Activated CD4-positive, alpha-beta T cell treated with anti-CD3 and anti-CD28 coated beads, Interleukin-2, amount 10 ng/mL, durations not matched to agents 7 days and 5 days (primary cell): Measurements from ENCODE around the gene SMIM38. TPM values are rescaled to one million over a fixed set of nuclear protein-coding genes. Genes with fewer than 3 reads are reported as not detected.
A peak's percentile ranks its signal among the peaks of the same experiment; 100 is the strongest.

Source experiments
- CTCF ChIA-PET: fragments of 350-600 bp; sonication (Branson Sonifier 250); formaldehyde crosslinking; loops from one replicate; lab custom pipeline; 2021; ENCODE audit warnings: antibody characterized with exemption; lab: Charles Lee
- POLR2A ChIA-PET: fragments of 350-600 bp; sonication (Branson Sonifier 250); formaldehyde crosslinking; loops from one replicate; lab custom pipeline; 2021; ENCODE audit warnings: antibody characterized with exemption; lab: Charles Lee
- DNase-seq: peaks from one replicate; pipeline ENCODE4 v3.0.0-alpha.2; 2020
- H3K27ac Mint-ChIP-seq: one replicate; pipeline ENCODE4 v1.8.0; 2021; ENCODE audit warnings: mild to moderate bottlenecking, moderate library complexity, mixed read lengths
- H3K27me3 Mint-ChIP-seq: one replicate; pipeline ENCODE4 v1.8.0; 2021; ENCODE audit warnings: mixed read lengths
- H3K36me3 Mint-ChIP-seq: one replicate; pipeline ENCODE4 v1.8.0; 2021; ENCODE audit warnings: low read depth, mixed read lengths
- H3K4me1 Mint-ChIP-seq: one replicate; pipeline ENCODE4 v1.8.0; 2021; ENCODE audit warnings: mixed read lengths
- H3K4me3 Mint-ChIP-seq: one replicate; pipeline ENCODE4 v1.8.0; 2021; ENCODE audit warnings: mild to moderate bottlenecking, moderate library complexity, mixed read lengths
- H3K9me3 Mint-ChIP-seq: one replicate; pipeline ENCODE4 v1.8.0; 2021; ENCODE audit warnings: mixed read lengths
- total RNA-seq, 2 experiments: library from RNA; stranded (reverse); gene quantifications; one replicate each; pipeline ENCODE4 v1.2.3, GENCODE V29; 2021

Gene SMIM38
- total RNA-seq, 2 experiments from 2014 or later, result 0.12 TPM; not detected in 1

DNA sequence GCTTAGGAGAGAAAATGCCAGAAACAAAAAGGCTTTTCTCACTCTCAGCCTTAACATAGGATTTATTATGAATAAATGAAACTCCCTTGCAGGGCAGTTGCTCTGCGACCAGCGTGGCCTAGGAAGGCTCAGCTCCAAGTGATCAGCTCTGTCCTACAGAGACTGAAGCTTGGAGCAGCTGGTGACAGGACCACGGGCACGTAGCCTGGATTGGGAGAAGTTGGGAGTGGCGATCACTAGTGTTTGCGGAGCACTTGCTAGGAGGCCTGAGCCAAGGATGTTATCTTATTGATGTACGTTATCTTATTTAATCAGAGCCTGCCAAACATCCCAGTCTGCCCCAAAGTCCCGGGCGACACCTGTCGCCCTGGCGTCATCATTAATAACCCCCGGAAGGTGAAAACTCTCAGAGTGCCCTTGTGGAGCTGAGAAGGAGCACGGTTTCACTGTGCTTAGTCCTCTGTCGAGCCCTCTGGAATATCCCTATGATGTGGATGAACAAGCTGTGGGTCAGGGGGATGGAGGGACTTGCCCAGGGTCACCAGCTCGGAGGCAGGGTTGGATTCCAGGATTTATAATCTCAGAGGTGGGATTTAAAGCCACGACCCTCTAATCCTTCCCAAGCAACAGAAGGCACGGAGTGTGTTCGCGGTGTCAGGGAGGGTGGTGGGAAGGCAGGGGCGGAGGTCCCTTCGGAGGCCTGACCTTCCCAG, 40.8 kb upstream of the SMIM38 start:
- H3K27ac Mint-ChIP-seq, result peak overlapping the region; percentile 19
- ChIA-PET POLR2A (no interaction called here), CTCF (no interaction called here)
- DNase-seq, result no peak
- H3K4me1 Mint-ChIP-seq, result peaks cover 2% of the 10 kb centered on the region
- no peak overlapping the region for H3K4me3 Mint-ChIP-seq
- peaks cover 5% of the 10 kb centered on the region for H3K9me3 Mint-ChIP-seq
- no peaks in the 10 kb centered on the region for H3K36me3 Mint-ChIP-seq
- H3K27me3 Mint-ChIP-seq, result no peaks in the 10 kb centered on the region

DNA sequence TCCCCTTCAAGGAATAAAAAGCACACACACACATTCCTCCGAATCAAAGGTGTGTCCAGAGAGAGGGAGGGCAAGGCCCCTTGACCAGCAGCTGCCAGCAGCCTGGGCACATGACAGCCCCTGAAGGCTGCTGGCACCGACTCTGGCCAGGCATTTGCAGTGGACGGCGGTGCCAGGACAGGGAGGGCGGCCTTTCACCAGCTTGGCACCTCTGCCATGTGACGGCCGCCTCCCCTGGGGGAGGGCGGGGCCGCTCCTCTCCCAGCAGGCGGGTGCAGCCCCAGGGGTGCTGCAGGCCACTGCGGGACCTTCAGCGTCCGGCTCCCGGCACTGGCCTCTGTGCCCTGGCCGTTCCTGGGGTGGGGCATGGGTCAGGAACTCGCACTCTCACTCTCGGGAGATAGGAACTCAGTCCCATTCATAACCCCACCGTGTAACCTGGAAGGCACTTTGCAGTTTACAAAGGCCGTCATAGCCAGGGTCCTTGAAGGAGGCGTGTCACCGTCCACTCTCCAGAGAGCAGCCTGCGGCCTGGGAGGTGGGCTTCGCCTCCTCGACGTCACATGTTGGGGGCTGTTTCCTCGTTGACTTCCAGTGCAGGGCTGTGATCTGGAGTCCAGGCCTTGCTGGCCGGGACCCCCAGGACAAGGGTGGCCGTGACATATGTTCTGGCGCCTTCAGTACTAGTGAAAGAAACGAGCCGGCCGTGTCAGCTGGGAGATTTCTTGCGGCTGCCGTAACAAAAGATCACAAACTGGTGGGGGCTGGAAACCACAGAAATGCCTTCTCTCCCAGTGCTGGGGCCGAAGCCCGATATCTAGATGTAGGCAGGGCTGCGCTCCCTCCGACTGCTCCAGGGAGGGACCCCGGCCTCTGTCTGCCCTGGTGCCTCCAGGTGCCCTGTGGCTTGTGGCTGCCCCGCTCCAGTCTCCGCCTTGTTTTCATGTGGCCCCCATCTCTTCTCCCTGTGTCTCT, 39.9 kb upstream of the SMIM38 start:
- no peak for DNase-seq
- no peaks in the 10 kb centered on the region for H3K9me3 Mint-ChIP-seq
- peaks cover 5% of the 10 kb centered on the region for H3K4me1 Mint-ChIP-seq
- H3K4me3 Mint-ChIP-seq, result no peak overlapping the region
- H3K27me3 Mint-ChIP-seq, result no peaks in the 10 kb centered on the region
- ChIA-PET CTCF (no interaction called here), POLR2A (no interaction called here)
- H3K27ac Mint-ChIP-seq, result no peak overlapping the region
- no peaks in the 10 kb centered on the region for H3K36me3 Mint-ChIP-seq

GRCh38 chr11:69116671-69117070, 39.1 kb upstream of the SMIM38 start:
- DNase-seq, result no peak
- no peak overlapping the region for H3K27ac Mint-ChIP-seq
- H3K27me3 Mint-ChIP-seq, result no peaks in the 10 kb centered on the region
- ChIA-PET CTCF (no interaction called here), POLR2A (no interaction called here)
- no peak overlapping the region for H3K4me3 Mint-ChIP-seq
- no peaks in the 10 kb centered on the region for H3K9me3 Mint-ChIP-seq
- peaks cover 12% of the 10 kb centered on the region for H3K4me1 Mint-ChIP-seq
- no peaks in the 10 kb centered on the region for H3K36me3 Mint-ChIP-seq

DNA sequence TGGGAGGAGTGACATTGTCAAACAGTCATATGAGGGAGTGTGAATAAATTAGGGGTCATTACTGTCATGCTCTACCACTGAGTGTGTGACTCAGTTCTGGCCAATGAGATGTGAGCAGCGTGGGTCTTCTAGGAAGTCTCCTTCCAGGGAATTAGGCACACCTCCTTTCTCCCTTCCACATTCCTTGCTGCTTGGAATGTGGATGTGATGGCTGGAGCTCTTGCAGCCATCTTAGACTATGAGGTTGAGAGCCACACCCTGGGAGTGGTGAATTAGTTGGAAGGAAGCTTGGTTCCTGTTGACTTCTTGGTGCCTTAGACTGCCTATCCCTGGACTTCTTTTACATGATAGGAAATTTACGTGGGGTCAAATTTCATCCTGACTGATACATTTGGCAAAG, 36.5 kb upstream of the SMIM38 start:
- no peak overlapping the region for H3K4me3 Mint-ChIP-seq
- POLR2A ChIA-PET, result no interaction called here
- peaks cover 35% of the 10 kb centered on the region for H3K4me1 Mint-ChIP-seq
- H3K27ac Mint-ChIP-seq, result no peak overlapping the region
- H3K27me3 Mint-ChIP-seq, result no peaks in the 10 kb centered on the region
- H3K36me3 Mint-ChIP-seq, result no peaks in the 10 kb centered on the region
- no peak for DNase-seq
- CTCF ChIA-PET, result no interaction called here
- H3K9me3 Mint-ChIP-seq, result no peaks in the 10 kb centered on the region

- DNase-seq, result no peak
- no peaks in the 10 kb centered on the region for H3K36me3 Mint-ChIP-seq
- ChIA-PET POLR2A (no interaction called here), CTCF (no interaction called here)
- H3K27ac Mint-ChIP-seq, result no peak overlapping the region
- H3K4me3 Mint-ChIP-seq, result no peak overlapping the region
- peaks cover 42% of the 10 kb centered on the region for H3K4me1 Mint-ChIP-seq
- H3K9me3 Mint-ChIP-seq, result no peaks in the 10 kb centered on the region
- no peaks in the 10 kb centered on the region for H3K27me3 Mint-ChIP-seq
Observed at GRCh38 chr11:69120096-69120875, 35.4 kb upstream of the SMIM38 start.

GRCh38 chr11:69121021-69121420, 34.7 kb upstream of the SMIM38 start:
- H3K4me3 Mint-ChIP-seq, result no peak overlapping the region
- H3K4me1 Mint-ChIP-seq, result peaks cover 42% of the 10 kb centered on the region
- no peak for DNase-seq
- no peaks in the 10 kb centered on the region for H3K27me3 Mint-ChIP-seq
- no peaks in the 10 kb centered on the region for H3K36me3 Mint-ChIP-seq
- no peaks in the 10 kb centered on the region for H3K9me3 Mint-ChIP-seq
- ChIA-PET CTCF (no interaction called here), POLR2A (no interaction called here)
- peak overlapping the region; percentile 72 for H3K27ac Mint-ChIP-seq

DNA sequence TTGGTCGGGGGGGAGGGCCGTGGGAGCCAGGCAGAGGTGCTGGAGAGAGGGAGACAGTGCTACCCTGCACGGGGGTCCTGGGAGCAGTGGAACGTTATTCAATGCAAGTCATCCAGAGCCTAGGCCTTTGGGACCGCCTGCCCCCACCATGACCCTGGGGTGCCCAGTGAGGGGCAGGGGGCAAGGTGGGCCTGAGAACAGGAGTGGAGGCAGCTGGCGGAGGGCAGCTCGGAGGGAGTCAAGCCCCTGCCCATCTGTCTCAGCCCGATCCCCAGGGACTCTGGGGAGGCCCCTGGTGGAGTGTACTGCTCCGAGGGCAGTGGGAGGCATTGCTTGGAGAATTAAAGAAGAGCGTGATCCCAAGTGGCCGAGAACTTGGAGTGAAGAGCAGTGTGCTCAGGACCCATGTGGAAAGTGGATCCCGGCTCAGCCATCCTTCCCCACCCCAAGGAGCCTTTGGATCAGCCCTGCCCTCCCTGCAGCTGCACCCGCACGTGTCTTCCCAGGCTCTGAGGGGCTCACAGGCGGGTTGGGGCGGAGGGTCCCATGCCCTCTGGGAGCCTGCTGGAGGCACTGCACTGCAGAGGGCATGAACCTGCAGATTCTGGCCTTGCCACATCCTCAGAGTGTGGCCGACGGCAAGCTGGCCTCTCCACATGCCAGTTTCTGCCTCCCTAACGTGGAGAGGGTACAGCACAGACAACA, 34.0 kb upstream of the SMIM38 start:
- no peaks in the 10 kb centered on the region for H3K9me3 Mint-ChIP-seq
- POLR2A ChIA-PET, result no interaction called here

GRCh38 chr11:69122326-69122629, 33.5 kb upstream of the SMIM38 start:
- Mint-ChIP-seq H3K9me3 (no peaks in the 10 kb centered on the region), H3K27ac (peak overlapping the region; percentile 89), H3K36me3 (no peaks in the 10 kb centered on the region), H3K27me3 (no peaks in the 10 kb centered on the region), H3K4me1 (peaks cover 42% of the 10 kb centered on the region), H3K4me3 (peak overlapping the region; percentile 11)
- ChIA-PET POLR2A (no interaction called here), CTCF (no interaction called here)
- no peak for DNase-seq

More for the DNA sequence above, 34.0 kb upstream of the SMIM38 start:
- H3K27me3 Mint-ChIP-seq, result no peaks in the 10 kb centered on the region
- no peak overlapping the region for H3K4me3 Mint-ChIP-seq
- H3K4me1 Mint-ChIP-seq, result peaks cover 42% of the 10 kb centered on the region
- CTCF ChIA-PET, result no interaction called here
- DNase-seq, result no peak
- H3K27ac Mint-ChIP-seq, result peak overlapping the region; percentile 72
- H3K36me3 Mint-ChIP-seq, result no peaks in the 10 kb centered on the region

DNA sequence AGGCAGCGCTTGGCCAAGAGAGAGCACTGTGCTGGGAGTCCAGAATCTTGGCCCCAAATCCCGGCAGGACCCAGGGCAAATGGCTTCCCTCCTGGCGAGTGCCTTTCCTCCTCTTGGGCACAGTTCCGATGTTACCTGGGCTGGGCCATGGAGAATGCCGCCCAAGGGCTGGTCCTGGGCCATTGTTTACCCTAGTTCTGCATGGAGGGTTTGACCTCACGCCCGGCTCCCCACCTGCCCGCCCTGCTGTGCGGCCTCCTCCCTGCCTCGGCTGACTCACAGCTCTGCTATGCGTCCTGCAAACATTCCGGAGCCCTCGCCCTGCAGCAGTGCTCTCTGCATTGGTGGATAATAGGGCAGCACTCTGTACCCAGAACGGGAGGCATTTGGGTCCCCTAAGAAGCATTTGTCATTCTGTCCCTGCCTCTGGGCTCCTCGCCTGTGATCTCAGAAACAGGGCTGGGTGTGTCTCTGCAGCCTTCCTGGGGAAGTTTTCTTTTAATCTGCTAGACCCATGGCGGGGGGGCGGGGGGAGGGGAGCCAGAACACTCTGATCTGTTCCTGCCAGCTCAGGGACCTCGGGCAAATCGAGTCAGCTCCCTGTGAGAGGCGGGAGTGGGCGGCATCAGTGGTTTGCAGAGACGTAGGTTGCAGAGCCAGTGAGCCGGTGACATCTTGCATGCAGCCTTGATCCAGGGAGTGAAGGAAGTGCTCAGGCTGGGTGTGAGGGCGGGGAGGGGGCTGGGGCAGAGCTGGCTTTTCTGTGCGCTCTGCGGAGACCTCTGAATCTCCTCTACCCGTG, 32.9 kb upstream of the SMIM38 start:
- no peaks in the 10 kb centered on the region for H3K36me3 Mint-ChIP-seq
- no peaks in the 10 kb centered on the region for H3K9me3 Mint-ChIP-seq
- peak overlapping the region; percentile 64 for H3K4me3 Mint-ChIP-seq
- H3K4me1 Mint-ChIP-seq, result peaks cover 42% of the 10 kb centered on the region
- H3K27me3 Mint-ChIP-seq, result no peaks in the 10 kb centered on the region
- ChIA-PET POLR2A (no interaction called here), CTCF (no interaction called here)
- H3K27ac Mint-ChIP-seq, result peak overlapping the region; percentile 89
- DNase-seq, result peak; percentile 67

DNA sequence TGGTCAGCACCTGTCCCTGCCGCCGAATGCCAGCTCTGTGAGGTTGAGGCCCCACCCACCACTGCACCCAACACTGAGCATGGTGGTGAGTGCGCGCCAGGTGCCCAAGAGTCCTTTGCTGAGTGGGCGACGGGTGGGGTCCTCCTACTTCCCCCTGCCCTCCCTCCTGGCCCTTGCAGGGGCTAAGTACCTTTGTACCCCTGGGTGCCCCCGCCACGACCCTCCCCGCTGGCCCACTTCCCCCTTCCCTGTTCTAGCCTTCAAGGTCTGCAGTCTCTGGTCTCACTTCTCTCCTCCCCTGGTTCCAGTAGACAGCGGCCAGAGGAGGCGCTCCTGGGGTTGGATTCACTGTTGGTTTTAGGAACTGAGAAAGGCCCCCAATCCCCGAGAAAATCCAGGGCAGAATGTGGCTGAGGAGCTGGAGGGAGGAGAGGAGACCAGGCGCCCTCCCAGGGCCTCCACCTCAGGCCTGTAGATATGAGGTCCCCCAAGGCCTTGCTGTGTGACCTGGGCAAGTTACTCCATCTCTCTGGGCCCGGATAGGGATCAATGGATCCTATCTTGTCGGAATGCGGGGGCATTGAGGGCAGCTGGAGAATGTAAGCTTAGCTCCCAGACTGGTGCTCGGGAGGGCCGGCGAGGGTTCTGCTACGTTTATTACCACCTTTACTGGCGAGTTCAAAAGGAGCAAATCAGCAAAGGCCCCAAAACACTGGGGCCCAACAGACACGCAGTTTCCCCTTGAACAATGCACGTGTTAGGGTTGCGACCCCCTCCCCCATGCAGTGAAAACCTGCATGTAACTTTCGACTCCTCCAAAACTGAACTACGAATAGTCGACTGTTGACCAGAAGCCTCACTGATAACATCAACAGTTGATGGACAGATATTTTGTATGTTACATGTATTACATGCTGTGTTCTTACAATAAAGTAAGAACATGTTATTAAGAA, 31.9 kb upstream of the SMIM38 start:
- ChIA-PET POLR2A (no interaction called here), CTCF (no interaction called here)
- Mint-ChIP-seq H3K27ac (peak overlapping the region; percentile 89), H3K4me3 (peak overlapping the region; percentile 64), H3K4me1 (peaks cover 42% of the 10 kb centered on the region), H3K36me3 (no peaks in the 10 kb centered on the region), H3K9me3 (peaks cover 4% of the 10 kb centered on the region), H3K27me3 (no peaks in the 10 kb centered on the region)
- no peak for DNase-seq

DNA sequence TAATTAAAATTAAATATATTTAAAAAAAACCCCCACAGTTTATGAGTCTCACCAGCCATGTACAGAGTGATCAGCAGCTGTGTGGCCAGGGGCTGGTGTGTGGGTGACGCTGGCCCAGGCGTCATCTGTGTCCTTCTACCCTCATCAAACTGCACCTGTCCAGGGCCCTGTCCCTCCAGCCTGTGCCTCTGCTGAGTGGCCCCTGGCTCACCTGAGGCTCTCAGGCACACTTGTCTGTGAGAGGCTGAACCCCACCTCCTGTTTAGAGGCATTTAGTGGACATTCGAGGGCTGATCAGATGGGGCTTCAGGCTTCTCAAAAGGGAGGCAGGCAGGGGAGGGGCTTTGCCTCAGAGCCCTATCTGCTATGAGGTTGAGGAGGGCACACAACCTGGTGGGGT, 29.9 kb upstream of the SMIM38 start:
- Mint-ChIP-seq H3K9me3 (peaks cover 7% of the 10 kb centered on the region), H3K27ac (no peak overlapping the region), H3K27me3 (no peaks in the 10 kb centered on the region), H3K4me1 (peaks cover 38% of the 10 kb centered on the region), H3K36me3 (no peaks in the 10 kb centered on the region), H3K4me3 (no peak overlapping the region)
- CTCF ChIA-PET, result no interaction called here
- POLR2A ChIA-PET, result no interaction called here
- DNase-seq, result no peak
